Hematopoietic multipotent progenitor cell (in vitro differentiated cells): ENCODE data around the gene KSR1. TPM values are rescaled to one million over a fixed set of nuclear protein-coding genes. Genes with fewer than 3 reads are reported as not detected.

ENCODE experiments used
- DNase-seq, 3 donors: peaks; one replicate each; pipeline ENCODE4 v3.0.0-alpha.2; 2011 to 2015; ENCODE audit warnings: low read depth in 2 of 3, low spot score in 2 of 3
- total RNA-seq: library from RNA; depleted of rRNA; stranded (reverse); fragments of >200 nt; gene quantifications from one replicate; pipeline ENCODE4 v1.2.3, GENCODE V29; 2012

KSR1 gene
- total RNA-seq, 1 donor = 43.1 TPM

DNA sequence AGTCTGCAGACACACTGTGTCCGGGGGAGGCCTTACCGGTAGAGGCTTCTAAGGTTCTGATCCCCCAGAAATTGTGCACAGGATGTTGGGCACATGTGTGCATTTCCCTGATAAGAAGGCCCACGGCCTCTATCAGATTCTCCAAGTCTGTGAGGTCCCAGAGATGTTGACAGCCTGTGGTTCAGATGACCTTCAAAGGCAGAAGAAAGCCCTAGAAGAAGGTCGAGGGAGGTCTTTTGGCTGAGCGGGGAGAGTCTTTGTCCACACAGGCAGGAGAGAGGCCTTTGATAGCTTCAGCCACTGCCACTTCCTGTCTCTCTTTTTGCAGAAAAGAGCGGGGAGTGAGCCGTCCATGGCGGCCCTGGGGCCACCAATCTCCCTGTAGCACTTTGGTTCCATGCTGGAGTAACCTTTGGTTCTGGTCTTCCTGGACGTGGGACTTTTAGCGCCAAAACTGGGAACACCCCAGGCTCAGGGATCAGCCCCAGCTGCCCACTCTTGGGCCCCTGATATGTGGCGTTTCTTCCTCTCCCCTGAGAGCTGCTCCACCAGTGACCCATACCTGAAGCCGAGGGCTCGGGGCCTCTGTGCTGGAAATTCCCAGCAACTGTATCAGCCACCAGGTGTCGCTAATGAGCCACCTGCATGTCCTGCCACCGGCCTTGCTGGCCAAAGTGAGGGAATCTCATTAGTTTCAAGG lies 146.6 kb downstream of the KSR1 start:
- DNase-seq = peak; percentile 62 to 77 (median 70)

DNA sequence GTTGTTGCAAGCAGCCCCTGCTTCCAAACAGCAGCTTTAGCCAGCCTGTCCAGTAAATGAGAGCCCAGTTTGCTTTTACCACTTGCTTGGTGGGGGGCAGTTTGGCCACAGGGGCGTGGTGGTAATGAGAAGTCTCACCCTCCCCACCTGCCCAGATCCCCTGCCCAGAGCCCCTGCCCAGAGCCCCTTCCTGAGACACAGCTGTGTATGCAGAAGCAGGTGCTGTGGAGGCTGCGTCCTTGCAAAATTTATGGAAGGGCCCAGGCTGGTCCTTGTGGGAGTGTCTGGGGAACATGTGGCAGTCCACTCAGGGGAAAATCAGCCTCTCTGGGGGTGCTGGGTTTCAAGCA lies 147.1 kb downstream of the KSR1 start:
- no peak for DNase-seq

DNA sequence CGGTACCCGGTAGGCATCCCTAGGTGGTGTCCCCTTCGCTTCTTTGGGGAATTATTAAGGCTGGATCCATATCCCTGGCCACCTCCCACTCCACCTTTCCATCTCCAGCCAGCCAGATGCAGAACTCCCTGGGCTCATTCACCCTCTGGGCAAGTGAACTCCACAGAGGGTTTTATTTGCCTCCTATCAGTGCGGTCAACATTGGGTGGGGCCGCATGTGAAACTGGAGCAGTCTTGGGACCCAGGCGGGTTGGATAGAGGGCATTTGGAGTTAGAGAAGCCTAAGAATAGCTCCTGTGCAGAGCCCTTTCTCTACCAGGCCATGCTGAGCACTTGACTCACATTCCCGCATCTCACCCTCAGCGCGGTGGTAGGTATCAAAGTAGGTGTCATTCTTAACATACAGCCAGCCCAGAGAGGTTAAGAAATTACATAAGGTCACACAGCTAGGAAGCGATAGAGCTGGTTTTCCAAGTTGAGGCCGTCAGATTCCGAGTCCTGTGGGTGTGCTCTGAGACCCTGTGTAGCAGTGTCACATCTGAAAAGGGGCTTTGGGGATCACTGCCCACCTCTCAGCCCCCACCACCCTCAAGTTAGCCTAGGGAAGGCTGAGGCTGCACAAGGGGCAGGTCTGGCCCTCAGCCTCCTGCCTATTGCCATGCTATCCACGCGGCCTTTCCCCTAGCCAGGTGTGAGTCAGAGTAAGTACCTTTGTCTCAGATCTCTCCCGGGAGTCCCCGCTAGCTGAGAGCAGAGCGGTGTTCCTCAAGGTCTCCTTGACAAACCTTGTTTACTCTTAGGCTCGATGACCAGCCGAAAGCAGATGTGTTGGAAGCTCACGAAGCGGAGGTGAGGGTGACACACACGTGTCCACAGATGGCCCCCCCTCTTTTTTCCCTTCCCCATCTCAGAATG lies 147.9 kb downstream of the KSR1 start:
- no peak for DNase-seq

DNA sequence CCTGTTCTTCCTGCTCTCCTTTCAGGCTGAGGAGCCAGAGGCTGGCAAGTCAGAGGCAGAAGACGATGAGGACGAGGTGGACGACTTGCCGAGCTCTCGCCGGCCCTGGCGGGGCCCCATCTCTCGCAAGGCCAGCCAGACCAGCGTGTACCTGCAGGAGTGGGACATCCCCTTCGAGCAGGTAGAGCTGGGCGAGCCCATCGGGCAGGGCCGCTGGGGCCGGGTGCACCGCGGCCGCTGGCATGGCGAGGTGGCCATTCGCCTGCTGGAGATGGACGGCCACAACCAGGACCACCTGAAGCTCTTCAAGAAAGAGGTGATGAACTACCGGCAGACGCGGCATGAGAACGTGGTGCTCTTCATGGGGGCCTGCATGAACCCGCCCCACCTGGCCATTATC lies 149.2 kb downstream of the KSR1 start:
- no peak for DNase-seq

DNA sequence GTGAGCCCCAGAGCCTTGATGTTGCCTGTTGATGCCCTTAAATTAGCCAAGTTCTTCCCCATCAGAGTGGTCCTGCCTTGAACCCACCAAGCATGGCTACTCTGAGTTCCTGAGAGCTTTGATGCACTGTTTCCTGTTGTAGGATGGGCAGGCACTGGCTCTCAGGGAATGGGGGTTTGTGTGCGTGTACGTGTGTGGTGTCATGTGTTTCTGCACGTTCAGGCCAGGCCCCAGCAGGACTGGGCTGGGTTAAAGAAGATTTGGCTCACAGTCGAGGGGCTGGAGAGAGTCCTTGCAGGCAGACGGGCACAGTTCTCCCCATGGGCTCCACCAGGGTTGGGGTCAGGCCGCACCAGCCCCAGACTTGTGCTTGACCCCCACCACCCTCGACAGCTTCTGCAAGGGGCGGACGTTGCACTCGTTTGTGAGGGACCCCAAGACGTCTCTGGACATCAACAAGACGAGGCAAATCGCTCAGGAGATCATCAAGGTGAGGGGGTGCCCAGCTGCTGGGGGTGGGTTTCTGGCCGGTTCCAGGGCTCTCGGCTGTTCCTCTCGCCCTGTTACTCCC lies 151.4 kb downstream of the KSR1 start:
- no peak for DNase-seq

DNA sequence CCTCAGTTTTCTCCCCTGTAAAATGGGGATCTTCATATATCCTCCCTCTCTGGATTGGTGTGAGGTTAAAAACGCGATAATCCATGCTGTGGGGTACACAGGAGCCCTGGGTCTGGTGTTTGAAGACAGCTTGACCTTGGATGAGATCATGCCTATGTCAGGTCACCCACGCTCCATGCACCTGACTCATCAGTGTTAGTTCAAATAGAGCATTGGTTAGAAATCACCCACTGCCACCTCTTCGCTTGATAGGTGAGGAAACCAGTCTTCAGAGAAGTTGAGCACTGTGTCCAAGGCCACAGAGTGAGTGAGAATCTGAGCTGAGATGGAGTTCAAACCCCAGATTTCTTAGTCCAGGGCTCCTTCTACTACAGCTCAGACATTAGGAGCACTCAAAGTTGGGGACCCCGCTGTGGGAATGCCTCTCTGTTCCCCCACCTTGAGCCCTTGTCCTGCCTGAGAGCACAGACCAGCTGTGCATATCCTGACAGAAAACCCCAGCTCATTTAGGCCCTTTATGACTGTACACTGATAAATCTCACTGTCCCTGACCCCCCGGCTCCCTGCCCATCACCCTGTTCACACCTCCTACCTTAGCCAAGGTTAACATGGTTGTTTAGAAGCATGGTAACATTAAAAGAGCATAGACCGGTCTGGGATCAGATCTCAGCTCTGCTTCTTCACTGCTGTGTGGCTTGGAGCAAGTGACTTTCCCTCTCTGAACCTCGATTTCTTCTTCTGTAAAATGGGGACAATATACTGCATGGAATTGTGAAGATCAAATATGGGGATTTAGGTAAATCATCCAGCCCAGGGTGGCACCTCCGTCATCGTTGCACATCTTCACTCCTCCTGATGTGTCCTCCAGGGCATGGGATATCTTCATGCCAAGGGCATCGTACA lies 152.3 kb downstream of the KSR1 start:
- DNase-seq = no peak

DNA sequence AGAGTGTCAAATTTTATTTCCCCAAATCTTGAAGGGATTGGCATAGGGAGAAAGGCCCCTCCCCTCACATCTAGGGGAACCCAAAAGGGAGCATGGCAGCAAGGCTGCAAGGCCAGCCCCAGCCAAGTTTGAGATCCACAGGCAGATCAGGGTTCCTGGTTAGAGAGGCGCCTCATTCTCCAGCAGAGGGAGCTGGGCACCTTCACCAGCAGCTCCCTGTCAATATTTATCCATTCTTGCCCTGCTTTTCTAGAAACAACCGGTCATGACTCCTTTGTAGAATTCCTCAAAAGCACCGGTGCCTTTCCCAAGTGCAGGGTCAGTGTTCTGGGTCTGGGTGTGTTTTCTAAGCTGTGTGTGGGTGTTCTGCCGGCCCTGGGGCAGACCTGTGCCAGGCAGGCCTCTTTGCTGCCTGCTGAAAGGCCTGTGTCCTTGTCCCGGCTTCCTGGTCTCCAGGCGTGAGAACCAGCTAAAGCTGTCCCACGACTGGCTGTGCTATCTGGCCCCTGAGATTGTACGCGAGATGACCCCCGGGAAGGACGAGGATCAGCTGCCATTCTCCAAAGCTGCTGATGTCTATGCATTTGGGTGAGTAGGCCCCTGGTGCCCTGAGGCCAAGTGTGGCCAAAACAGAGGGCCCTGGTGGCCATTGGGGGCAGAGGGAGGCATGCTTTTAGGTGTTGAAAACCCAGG lies 153.5 kb downstream of the KSR1 start:
- peak in 1 of 3 donors; percentile 59 for DNase-seq

DNA sequence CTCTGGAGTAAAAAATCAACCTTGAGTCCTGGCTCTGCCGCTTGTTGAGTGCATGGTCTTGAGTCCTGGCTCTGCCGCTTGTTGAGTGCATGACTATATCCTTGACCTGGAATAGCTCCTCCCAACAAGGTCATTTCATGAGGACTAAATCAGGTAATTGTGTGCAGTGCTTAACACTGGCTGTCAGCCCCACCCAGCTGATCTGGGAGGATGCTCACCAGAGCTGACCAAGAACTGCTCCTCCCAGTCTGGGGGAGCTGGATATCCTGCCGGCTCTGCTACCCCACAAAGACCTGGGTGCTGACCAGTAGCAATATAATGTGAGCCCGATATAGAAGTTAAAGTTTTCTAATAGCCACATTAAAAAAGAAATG lies 154.0 kb downstream of the KSR1 start:
- no peak for DNase-seq

DNA sequence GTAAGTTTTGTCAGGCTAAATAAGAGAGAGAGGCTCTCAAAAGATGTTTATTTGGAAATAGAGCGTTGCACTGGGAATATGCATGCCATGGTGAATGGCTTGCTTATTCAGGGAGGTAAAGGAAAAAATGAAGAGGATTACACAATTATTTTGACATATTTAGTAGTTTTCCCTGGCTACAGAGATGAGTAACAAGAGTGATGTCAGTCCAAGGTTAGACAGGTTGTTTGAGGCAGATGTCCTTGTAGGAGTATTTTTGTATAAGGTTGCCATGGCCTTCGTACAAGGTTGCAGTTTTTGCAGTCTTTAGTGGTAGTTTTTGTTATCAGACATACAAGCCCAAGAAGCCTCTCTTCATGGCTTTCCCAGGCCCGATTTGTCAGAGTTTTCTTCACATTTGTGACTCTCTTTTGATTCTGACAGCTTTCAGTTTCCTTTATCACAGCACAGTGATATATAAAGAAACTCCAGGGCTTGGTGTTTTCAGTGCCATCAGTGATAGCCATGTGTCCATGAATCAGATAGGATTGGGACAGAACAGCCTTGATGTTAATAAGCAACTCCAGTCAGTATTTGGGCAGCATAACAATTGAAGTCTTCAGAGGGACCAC lies 156.0 kb downstream of the KSR1 start:
- no peak for DNase-seq

DNA sequence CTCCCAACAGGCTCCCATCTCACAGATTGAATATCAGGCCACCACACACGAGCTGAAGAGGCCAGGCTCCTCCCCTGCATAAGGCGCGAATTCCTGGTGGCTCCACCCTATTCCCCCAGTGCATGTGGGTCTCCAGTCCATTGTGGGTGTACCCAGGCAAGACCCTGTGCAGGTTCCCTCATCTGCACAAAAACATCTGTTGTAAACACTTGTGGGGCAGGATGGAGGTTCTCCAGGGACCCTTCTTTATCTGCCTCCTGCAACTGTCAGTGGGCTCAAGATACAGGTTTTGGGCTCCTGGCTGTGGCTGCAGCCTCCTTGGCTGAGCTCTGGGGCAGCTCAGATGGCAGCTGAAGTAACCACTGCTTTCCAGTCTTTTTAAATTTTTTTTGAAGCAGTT lies 157.2 kb downstream of the KSR1 start:
- peak in 1 of 3 donors; percentile 39 for DNase-seq

DNA sequence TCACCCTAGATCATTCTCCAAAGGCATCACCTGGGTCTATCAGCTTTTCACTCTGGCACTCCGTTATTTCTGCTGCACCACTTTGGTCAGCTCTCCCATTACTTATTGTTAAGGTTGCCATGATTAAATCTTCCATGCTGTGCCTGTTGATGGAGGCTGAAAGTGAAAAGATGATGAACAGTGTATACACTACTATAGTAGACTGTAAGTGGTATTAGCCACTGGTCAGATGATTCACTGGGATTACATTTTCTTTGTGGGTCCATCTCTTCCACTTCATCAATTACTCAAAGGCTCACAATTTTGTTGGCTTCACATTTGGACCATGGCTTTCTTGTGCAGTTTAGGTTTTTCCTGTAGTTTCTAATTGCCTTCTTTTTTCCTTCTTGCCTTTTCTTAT lies 158.9 kb downstream of the KSR1 start:
- no peak for DNase-seq

DNA sequence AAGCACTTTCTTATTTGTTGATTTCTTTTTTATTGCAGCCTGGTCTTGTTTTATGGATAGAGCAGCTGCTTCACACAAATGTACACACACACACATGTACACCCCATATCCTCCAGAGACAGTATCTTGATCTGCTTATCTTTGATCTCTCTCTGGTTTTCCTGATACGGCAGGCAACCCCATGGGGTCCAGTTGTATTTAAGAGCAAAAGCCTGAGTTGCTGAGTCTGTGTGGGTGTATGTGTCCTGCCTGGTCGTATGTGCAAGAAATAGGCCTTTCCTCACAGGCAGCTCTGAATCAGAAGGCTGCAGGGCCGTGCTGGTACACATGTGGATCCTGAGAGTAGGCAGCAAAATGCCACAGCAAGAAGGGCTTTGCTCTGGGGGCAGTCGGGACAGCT lies 160.2 kb downstream of the KSR1 start:
- DNase-seq = no peak

DNA sequence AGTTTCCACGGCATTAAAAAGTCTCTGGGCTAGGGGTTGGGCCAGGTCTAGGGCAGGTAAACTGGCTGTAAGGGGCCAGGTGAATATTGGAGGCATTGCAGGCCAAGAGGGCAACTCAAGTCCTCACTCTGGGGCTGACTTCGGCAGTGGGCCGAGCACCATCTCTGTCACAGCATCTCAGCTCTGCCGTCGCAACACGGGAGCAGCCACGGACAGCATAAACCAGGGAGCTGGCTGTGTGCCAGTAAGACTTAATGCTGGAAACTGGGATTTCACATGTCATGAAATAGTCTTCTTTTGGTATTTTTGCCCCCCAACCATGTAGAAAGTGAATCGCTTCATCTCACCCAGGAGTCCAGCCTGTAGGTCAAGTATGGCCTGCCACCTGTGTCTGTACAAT lies 162.2 kb downstream of the KSR1 start:
- DNase-seq = no peak

DNA sequence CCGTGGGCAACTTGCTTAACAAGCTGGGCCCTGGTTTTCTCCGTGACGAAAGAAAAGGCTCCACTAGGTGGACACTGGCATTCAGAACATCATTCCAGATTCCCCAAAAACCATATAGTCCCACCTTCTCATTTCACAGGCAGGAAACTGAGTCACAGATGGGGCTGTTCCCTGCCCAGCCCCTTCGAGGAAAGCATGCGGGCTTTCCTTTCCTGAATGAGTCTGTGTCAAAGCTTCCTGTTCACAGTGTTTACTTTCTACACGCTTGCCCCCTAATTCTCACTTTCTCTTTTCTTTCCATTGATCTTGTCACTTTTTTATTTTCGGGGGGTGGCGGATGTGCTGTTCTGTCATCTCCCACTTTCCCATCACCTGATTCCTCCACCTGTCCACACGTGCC lies 164.5 kb downstream of the KSR1 start:
- DNase-seq = no peak

DNA sequence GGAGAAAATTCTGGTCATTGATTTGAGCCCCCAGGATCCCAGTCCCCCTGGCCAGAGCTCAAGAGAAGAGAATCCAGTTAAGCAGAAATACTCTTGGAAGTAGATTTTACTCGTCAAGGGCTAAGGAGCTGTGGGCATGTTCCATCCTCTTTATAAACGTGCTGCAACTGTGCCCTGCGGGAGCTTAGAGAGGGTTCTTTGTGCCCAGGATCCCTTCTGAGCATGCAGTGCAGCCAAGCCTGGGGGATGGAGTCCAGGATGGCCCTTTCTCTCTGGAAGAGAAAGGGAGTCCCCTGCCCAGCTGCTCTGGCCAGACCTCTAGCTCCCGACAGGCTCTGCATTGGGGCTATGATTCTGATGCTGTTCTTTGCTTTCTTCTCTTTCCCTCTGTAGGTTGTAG lies 165.3 kb downstream of the KSR1 start:
- no peak for DNase-seq

DNA sequence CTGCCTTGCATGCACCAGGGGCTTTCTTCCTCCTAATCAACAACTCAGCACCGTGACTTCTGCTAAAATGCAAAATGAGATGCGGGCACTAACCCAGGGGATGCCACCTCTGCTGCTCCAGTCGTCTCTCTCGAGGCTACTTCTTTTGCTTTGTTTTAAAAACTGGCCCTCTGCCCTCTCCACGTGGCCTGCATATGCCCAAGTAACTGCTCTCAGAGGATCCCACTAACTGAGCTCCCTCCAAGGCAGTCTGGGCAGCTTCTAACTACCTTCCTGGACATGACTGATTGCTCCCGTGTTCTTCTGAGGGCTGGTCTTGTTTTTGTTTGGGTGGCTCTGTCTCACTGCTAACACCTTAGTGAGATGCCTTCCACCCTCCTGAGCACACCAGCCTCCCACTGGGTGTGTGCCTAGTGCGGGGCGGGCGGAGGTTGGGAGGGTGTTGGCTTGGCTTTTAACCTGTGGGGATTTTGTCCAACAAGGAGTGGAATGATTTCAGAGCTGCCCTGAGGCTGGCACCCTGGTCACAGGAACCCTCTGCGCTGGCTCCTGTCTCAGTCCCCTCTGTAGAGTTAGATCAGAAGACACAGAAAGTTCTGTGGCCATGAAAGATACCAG lies 165.8 kb downstream of the KSR1 start:
- no peak for DNase-seq

DNA sequence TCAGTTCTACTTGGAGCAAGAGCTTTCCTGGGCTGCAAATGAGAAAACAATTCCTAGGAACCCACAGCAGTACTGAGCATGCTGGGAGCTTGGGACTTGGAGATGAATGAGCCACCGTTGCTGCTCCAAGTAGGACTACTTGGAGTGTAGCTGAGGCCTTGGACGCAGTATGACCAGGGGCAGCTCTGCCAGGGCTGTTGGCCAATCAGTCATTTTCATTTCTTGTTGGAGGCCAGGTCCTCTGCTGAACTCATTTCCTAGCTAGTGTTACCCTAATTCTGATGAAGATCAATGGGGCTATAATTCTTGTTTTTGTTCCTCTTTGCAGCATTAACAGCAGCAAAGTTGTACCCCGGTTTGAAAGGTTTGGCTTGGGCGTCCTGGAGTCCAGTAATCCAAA lies 166.7 kb downstream of the KSR1 start:
- DNase-seq = no peak

DNA sequence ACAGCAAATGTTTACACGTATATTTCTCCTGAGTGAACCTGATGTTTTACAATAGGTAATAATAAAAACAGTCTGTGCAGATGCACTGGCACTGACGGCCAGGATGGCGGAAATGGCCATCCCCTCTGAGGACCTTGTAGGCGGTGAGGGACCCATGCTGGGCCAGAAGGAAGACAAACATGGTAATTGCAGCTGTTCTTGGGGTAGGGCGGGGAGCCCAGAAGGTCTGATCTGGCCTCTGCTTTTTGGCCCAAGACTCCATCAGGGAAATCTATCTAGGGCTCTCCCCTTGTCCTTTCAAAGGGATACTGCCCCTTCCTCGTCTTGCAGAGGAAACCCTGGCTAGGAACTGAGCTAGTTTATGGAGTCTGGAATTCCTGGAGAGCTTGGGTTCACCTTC lies 167.4 kb downstream of the KSR1 start:
- DNase-seq = no peak

DNA sequence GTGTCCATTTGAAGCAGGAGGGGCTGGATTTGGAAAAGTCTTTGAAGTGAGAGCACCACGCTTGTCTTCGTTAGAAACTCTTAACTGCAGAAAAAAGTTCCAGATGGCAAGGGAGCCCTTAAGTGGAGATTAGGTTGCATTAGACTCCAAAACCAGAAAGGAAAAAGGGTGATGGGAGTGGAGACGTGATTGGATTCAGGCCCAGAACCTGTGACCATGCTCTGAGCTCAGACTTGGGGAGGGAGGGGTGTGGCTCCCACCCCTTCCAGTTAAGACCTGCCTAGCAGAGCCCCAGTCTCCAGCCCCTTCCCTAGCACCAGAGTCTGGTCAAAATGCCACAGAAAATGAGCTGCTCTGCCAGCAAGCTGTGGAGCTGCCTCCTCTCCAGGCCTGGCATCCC lies 168.3 kb downstream of the KSR1 start:
- no peak for DNase-seq

DNA sequence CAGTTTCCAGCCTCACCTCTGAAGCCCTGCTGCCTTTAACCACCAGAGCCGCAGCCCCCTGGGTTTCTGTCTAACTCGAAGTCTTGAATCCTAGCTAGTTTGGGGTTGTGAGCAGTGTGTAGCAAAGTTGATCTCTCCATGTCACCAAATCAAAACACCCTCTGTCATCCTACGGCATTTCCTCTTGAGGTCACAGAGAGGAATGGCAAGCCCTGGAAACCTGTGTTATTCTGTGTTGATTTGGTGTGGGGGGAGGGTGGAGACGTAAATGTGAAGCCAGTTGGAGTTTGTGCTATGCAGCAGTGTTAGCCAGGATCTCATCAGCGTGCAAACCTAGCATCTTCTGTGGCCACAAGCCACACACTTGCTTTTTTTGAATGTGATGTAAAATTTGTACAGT lies 169.6 kb downstream of the KSR1 start:
- DNase-seq = no peak
